ENCODE measurements around the gene CD320. TPM values are rescaled to one million over a fixed set of nuclear protein-coding genes. Genes with fewer than 3 reads are reported as not detected.

The CD320 gene
- total and polyA plus RNA-seq, 12 donors = 20.3 to 81.2 (median 28.6) TPM

- intact Hi-C loops (cut with DNase I) = loop anchor here (1.0 to 10.0 kb wide), 14 partner anchors 45 to 331 kb away; partner anchors contain the start of genes TIMM44 (in 5 of the 10), CERS4 (in 2 of the 10), ELAVL1 (in 1 of the 10) and SNAPC2 (in 1 of the 10)
- ATAC-seq (no peak), DNase-seq (no peak)
- Histone ChIP-seq H3K27ac (no peak overlapping the region), H3K4me1 (peaks cover 0 to 28% (median 4%) of the 10 kb centered on the region in 9 donors), H3K9me3 (no peaks in the 10 kb centered on the region), H3K4me3 (no peak overlapping the region), H3K27me3 (no peaks in the 10 kb centered on the region), H3K36me3 (peaks cover 0 to 44% (median 17%) of the 10 kb centered on the region in 9 donors)
- WGBS, 2 donors = 75 to 89% methylated on average over 12 of the region's 12 CpGs
- TF ChIP-seq CTCF (IDR thresholded peaks at IDR 0.05) = no peak
Measured at GRCh38 chr19:8253678-8254077, 54.5 kb downstream of the CD320 start.

DNA sequence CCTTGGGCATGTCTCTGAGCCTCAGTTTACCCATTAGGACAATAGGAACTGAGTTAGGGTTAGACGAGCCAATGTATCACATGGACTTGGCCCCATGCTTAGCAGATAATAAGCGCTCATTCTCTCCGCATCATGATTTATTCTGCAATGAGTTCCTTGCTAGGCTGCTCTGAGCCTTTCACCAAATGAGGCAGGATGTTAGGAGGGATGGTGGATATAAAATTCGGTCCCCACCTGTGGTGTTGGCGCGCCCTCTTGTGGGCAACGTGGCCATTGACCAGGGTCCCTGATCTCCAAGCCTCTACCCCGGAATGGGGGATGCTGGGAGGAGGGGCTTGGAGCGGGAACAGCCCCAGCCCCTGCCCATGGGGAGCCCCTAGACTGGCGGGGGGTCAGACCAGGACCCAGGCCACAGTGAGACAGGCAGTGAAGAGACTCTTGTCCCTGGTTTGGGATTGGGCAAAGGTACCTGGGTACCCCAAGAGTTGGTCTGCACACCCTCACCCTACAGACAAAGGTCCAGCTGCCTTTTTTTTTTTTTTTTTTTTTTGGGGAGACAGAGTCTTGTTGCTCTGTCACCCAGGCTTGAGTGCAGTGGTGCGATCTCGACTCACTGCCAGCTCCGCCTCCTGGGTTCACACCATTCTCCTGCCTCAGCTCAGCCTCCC lies 55.1 kb downstream of the CD320 start:
- peak; percentile 91 to 97 (median 96) for TF ChIP-seq CTCF (IDR thresholded peaks at IDR 0.05)
- ATAC-seq (peak; percentile 45 to 75 (median 62)), DNase-seq (peak; percentile 84 to 89)
- 23 to 26% methylated on average over 13 of the region's 13 CpGs for WGBS, 2 donors
- Histone ChIP-seq H3K4me1 (peaks cover 0 to 28% (median 4%) of the 10 kb centered on the region in 9 donors), H3K36me3 (peaks cover 0 to 38% (median 16%) of the 10 kb centered on the region in 9 donors), H3K27me3 (no peaks in the 10 kb centered on the region), H3K4me3 (no peak overlapping the region), H3K27ac (no peak overlapping the region), H3K9me3 (no peaks in the 10 kb centered on the region)
- intact Hi-C loops (cut with DNase I) = loop anchor here (1.0 to 10.0 kb wide), 14 partner anchors 44 to 331 kb away; partner anchors contain the start of genes TIMM44 (in 5 of the 10), CERS4 (in 2 of the 10), ELAVL1 (in 1 of the 10) and SNAPC2 (in 1 of the 10)

Other genes with a start within 250 kb of the CD320 start
- under 1 TPM in 3 of 10 donors, not detected in 7; 0.05 to 0.26 (median 0.06) TPM for gene FBN3, start 158.8 kb downstream of the CD320 start, total RNA-seq
- not detected for gene FBN3, start 158.8 kb downstream of the CD320 start, polyA plus RNA-seq
- gene CERS4, start 99.0 kb downstream of the CD320 start, total RNA-seq = 10 to 100 TPM; 13.9 to 25.0 (median 17.7) TPM
- 10 to 100 TPM; 19.5 to 28.9 TPM for gene CERS4, start 99.0 kb downstream of the CD320 start, polyA plus RNA-seq
- gene NDUFA7, start 13.0 kb upstream of the CD320 start, total RNA-seq = 100 to 1,000 TPM in 5 of 10 donors, 10 to 100 TPM in 5; 74.7 to 124 (median 99.7) TPM
- 100 to 1,000 TPM; 227 to 436 TPM for gene NDUFA7, start 13.0 kb upstream of the CD320 start, polyA plus RNA-seq
- gene RPS28, start 13.1 kb upstream of the CD320 start, total RNA-seq = 1,000 to 10,000 TPM in 9 of 10 donors, 100 to 1,000 TPM in 1; 992 to 1,375 (median 1,101) TPM
- gene RPS28, start 13.1 kb upstream of the CD320 start, polyA plus RNA-seq = 100 to 1,000 TPM; 883 to 920 TPM
- gene KANK3, start 34.9 kb upstream of the CD320 start, total RNA-seq = 10 to 100 TPM; 10.2 to 26.1 (median 16.7) TPM
- gene KANK3, start 34.9 kb upstream of the CD320 start, polyA plus RNA-seq = 10 to 100 TPM; 23.8 to 34.0 TPM
- 100 to 1,000 TPM in 1 of 10 donors, 10 to 100 TPM in 1, 1 to 10 TPM in 8; 1.5 to 154 (median 4.5) TPM for gene ANGPTL4, start 55.8 kb upstream of the CD320 start, total RNA-seq
- 10 to 100 TPM; 11.3 to 28.7 TPM for gene ANGPTL4, start 55.8 kb upstream of the CD320 start, polyA plus RNA-seq
- gene RAB11B, start 82.0 kb upstream of the CD320 start, total RNA-seq = 100 to 1,000 TPM; 140 to 178 (median 159) TPM
- 100 to 1,000 TPM; 111 to 112 TPM for gene RAB11B, start 82.0 kb upstream of the CD320 start, polyA plus RNA-seq
- gene MARCHF2, start 104.9 kb upstream of the CD320 start, total RNA-seq = 100 to 1,000 TPM in 1 of 10 donors, 10 to 100 TPM in 9; 70.4 to 104 (median 90.8) TPM
- gene MARCHF2, start 104.9 kb upstream of the CD320 start, polyA plus RNA-seq = 10 to 100 TPM; 49.2 to 67.5 TPM
- gene HNRNPM, start 136.6 kb upstream of the CD320 start, total RNA-seq = 100 to 1,000 TPM in 2 of 10 donors, 10 to 100 TPM in 8; 87.4 to 127 (median 93.9) TPM
- 100 to 1,000 TPM in 1 of 2 donors, 10 to 100 TPM in 1; 48.5 to 123 TPM for gene HNRNPM, start 136.6 kb upstream of the CD320 start, polyA plus RNA-seq
- 1 to 10 TPM in 2 of 10 donors, under 1 TPM in 8; 0.28 to 3.2 (median 0.52) TPM for gene PRAM1, start 194.3 kb upstream of the CD320 start, total RNA-seq
- gene PRAM1, start 194.3 kb upstream of the CD320 start, polyA plus RNA-seq = under 1 TPM; 0.36 to 0.66 TPM
- gene ZNF414, start 205.8 kb upstream of the CD320 start, total RNA-seq = 10 to 100 TPM; 11.7 to 20.9 (median 17.1) TPM
- gene ZNF414, start 205.8 kb upstream of the CD320 start, polyA plus RNA-seq = 10 to 100 TPM; 19.7 to 34.3 TPM

Measured in heart right ventricle (tissue), 16 donors.